GM12873 (cell line): ENCODE measurements around the gene SAP30BP.

ENCODE experiments used
- TF ChIP-seq, protein P1 (sequence below): IDR thresholded peaks from 2 replicates; pipeline ENCODE4 v1.5.1; 2012; ENCODE audit warnings: low read depth, mild to moderate bottlenecking, moderate library complexity, low read length, control low read depth; ENCODE audit not compliant: insufficient read depth; ENCODE audit errors: missing control alignments

SAP30BP gene

DNA sequence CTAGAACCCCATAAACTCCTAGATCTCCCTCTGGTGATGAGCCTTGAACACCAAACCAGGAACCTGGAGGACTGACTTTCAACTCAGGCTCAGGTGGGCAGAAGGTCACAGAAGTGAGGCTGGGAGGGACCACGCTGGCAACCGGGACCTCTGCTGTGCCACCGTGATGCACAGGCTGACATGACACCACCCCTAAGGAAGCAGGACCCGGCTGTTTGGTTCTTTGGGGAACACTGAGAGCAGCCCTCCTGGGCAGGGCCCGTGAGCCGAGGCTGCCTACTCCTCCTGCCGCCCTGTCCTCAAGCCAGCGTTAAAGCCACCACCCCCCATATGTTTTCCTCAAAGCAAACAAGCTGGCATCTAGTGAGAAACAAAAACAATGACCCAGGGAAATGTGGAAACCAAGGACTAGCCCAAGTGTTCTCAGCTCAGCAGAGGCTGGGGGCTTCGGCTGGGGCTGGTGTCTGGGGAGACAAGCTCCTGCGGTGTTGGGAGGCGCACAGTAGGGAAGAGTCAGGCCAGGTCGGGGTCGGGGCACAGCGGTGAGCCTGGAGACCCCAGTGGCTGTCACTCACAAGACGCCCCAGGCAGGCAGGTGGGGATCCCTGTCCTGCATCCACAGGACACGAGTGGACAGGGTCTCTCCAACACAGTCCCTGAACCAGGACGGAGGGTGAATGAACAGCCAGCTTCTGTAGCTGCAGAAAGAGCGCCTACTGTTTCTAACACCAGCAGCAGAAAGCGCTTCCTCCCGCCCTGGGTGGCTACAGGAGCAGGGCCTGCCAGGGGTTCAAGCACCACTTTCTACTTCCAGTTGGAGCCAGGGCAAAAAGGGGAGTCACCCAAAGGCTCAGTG is 32.2 kb upstream of the SAP30BP start:
- TF ChIP-seq, protein P1, sequence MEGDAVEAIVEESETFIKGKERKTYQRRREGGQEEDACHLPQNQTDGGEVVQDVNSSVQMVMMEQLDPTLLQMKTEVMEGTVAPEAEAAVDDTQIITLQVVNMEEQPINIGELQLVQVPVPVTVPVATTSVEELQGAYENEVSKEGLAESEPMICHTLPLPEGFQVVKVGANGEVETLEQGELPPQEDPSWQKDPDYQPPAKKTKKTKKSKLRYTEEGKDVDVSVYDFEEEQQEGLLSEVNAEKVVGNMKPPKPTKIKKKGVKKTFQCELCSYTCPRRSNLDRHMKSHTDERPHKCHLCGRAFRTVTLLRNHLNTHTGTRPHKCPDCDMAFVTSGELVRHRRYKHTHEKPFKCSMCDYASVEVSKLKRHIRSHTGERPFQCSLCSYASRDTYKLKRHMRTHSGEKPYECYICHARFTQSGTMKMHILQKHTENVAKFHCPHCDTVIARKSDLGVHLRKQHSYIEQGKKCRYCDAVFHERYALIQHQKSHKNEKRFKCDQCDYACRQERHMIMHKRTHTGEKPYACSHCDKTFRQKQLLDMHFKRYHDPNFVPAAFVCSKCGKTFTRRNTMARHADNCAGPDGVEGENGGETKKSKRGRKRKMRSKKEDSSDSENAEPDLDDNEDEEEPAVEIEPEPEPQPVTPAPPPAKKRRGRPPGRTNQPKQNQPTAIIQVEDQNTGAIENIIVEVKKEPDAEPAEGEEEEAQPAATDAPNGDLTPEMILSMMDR: no peak

DNA sequence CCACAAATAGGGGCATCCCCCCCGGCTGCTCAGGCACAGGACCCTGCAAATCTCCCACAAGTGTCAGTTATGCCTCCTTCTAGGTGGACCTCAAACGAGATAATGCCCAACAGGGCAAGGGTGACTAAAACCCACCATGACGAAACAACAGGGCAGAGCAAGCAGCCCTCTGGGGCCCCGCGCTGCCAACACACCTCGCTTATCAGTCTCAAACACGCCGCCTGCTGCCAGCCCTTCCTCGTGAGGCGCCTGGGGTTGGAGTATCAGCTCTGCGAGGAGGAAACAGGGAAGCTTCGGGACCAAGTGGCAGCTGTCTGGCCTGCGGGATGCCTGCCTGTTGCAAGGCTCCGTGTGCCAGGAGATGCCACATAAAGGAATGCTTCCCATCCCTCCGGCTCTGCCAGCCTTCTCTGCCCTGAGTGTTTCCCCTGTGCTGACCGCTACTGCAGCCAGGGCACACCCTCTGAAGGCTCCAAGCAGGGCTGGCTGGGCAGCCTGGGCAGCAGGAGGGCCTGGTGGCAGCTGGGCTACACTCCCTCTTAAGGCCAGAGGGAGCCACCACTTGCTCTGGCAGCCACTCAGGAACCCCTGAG is 31.4 kb upstream of the SAP30BP start:
- TF ChIP-seq, protein P1: no peak

DNA sequence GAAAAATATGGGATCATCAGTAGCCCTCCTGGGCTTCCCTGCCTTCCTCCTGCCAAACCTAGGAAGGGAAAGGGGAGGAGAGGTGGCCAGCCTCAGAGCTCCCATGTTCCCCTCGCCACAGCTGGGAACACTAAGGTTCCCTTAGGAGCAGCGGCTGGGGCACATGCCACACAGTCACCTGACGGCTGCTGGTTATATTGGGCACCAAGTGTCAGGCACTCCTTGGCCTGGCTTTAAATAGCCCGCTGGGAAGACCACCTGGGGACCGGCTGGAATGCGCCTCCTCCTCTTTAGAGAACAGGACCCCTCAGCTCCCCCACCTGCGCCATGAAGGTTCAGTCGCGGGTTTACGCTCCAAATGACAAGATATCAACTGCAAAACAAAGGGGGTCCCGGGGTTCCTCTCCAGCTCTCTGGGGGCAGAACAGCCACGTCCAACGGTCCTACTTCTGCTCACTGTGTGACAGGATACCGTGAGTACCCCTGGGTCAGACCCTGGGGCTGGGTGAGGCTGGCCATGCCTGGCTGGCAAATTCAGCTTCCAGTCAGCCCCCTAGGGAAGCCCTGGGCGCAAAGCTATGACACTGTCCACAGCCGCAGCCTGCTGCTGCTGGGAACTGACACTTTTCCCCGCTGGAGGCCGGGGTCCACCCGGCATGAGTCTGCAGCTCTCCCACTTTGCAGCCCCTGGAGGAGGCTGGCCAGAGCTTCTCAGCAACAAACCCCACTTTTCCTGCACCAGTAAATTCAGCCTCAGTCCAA is 30.6 kb upstream of the SAP30BP start:
- TF ChIP-seq, protein P1: no peak

DNA sequence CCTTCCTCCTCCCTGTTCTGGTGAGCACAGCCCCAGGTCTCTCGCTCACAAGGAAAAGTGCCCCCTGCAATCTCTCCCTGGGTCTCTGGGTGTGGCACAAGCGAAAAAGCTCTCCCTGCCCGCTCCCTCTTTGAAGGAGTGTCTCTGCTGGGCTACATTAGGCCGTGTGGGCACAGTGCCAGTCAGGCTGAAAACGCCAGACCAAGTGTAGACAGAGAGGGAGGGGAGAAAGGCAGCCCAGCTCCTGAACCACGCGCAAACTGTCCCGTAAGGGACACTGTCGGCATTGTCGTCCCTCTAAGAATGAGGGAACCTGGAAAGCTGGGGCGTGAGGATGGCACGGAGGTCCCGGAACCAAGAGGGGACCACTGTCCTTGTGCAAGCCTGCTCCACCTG is 30.0 kb upstream of the SAP30BP start:
- TF ChIP-seq, protein P1: no peak

DNA sequence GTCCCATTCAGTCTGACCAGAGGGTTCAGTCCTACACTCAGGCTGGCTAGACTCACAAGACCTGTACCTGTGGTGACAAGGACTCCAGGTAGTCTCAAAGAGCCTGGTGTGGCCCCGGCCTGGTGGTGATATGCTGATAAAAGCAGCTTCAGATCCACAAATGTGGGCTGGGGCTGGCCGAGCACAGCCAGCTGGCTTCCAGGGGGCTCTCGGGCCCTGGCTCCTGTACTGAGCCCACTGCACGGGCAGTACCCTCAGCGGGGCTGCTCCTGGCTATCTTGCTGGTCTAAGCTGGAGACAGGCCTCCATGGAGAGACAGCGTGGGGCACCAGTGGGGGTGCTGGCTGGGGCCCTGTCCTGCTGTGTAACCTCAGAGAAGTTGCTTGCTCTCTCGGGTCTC is 29.6 kb upstream of the SAP30BP start:
- TF ChIP-seq, protein P1: no peak

DNA sequence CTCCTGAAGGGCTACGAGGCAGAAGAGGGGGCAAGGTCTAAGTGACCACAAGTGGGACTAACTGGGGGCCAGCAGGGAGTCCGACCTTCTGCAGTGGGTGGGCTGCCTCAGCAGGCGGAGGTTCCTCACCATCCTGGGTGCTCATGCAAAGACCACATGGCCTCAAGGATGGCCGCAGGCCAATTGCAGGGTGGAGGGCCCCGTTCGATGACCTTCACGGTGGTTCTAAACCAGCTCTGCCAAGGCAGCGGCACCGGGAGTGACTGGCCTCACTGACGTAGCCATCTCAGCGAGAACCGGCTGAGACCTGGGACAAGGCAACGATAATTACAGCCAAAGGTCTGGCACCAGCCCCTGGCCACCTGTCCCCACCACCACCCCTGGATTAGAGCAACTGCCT is 28.2 kb upstream of the SAP30BP start:
- TF ChIP-seq, protein P1: no peak

DNA sequence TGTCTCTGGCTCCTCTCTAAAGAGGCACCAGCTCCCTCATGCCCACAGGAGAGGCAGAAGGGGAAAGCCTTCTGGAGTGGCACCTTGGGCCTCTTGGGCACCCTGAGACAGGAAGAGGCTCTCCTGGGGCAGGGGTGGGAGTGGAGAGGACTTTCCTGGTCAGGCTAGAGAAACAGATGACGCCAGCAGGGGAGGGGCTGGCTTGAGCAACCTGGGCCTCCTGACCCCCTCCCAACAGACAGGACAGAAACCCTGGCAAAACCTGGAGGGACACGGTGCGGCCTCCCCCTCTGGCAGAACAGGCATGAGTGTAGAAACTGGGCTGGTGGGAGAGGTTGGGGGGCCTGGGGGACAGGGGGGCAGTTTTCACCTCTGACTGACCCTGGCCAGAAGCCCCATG is 27.8 kb upstream of the SAP30BP start:
- TF ChIP-seq, protein P1: no peak
